Mesothelial cell of epicardium (in vitro differentiated cells): Measurements from ENCODE around the gene FOS. TPM values are rescaled to one million over a fixed set of nuclear protein-coding genes. Genes with fewer than 3 reads are reported as not detected.
A peak's percentile ranks its signal among the peaks of the same experiment; 100 is the strongest.

Experiments
- DNase-seq, 2 experiments: peaks; one replicate each; pipeline ENCODE4 v3.0.0; 2021; ENCODE audit warnings: low spot score in 2 of 2; ENCODE audit not compliant: unreplicated experiment in 2 of 2
- H3K27ac Mint-ChIP-seq: 2 replicates; pipeline ENCODE4 v1.8.0; 2021; ENCODE audit warnings: mixed read lengths
- H3K27me3 Mint-ChIP-seq: 2 replicates; pipeline ENCODE4 v1.8.0; 2021; ENCODE audit warnings: low read depth, mixed read lengths
- H3K36me3 Mint-ChIP-seq: 2 replicates; pipeline ENCODE4 v1.8.0; 2021; ENCODE audit warnings: mixed read lengths
- H3K4me1 Mint-ChIP-seq: 2 replicates; pipeline ENCODE4 v1.8.0; 2021; ENCODE audit warnings: mixed read lengths
- H3K4me3 Mint-ChIP-seq: 2 replicates; pipeline ENCODE4 v1.8.0; 2021; ENCODE audit warnings: mild to moderate bottlenecking, moderate library complexity, mixed read lengths
- H3K9me3 Mint-ChIP-seq: 2 replicates; pipeline ENCODE4 v1.8.0; 2021; ENCODE audit warnings: mixed read lengths
- total RNA-seq: library from RNA; stranded (reverse); gene quantifications from 3 replicates; pipeline ENCODE4 v1.2.1, GENCODE V29; 2021
- TF ChIP-seq, protein P1 (sequence below): fragments of 200-600 bp; sonication (generic); IDR thresholded peaks from one replicate; pipeline ENCODE4 v1.5.0; 2021; ENCODE audit warnings: antibody characterized with exemption; ENCODE audit not compliant: unreplicated experiment

FOS gene
- total RNA-seq: 789 to 796 TPM (median 796 TPM) in 3 replicates

DNA sequence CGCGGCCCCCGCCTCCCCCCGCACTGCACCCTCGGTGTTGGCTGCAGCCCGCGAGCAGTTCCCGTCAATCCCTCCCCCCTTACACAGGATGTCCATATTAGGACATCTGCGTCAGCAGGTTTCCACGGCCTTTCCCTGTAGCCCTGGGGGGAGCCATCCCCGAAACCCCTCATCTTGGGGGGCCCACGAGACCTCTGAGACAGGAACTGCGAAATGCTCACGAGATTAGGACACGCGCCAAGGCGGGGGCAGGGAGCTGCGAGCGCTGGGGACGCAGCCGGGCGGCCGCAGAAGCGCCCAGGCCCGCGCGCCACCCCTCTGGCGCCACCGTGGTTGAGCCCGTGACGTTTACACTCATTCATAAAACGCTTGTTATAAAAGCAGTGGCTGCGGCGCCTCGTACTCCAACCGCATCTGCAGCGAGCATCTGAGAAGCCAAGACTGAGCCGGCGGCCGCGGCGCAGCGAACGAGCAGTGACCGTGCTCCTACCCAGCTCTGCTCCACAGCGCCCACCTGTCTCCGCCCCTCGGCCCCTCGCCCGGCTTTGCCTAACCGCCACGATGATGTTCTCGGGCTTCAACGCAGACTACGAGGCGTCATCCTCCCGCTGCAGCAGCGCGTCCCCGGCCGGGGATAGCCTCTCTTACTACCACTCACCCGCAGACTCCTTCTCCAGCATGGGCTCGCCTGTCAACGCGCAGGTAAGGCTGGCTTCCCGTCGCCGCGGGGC lies at the start of gene FOS:
Gene FOS, plus strand, starts transcription at position 407 of the 731 bp plus-strand sequence. Its CDS starts 155 bp downstream, at position 562.
- Mint-ChIP-seq H3K4me3 (peak within 1 kb of the TSS; percentile 94), H3K27ac (peak within 1 kb of the TSS; percentile 100), H3K27me3 (peaks cover 27% of the 10 kb centered on the region), H3K9me3 (no peaks in the 10 kb centered on the region), H3K36me3 (peaks cover 17% of the 10 kb centered on the region), H3K4me1 (peaks cover 47% of the 10 kb centered on the region)
- TF ChIP-seq, protein P1, sequence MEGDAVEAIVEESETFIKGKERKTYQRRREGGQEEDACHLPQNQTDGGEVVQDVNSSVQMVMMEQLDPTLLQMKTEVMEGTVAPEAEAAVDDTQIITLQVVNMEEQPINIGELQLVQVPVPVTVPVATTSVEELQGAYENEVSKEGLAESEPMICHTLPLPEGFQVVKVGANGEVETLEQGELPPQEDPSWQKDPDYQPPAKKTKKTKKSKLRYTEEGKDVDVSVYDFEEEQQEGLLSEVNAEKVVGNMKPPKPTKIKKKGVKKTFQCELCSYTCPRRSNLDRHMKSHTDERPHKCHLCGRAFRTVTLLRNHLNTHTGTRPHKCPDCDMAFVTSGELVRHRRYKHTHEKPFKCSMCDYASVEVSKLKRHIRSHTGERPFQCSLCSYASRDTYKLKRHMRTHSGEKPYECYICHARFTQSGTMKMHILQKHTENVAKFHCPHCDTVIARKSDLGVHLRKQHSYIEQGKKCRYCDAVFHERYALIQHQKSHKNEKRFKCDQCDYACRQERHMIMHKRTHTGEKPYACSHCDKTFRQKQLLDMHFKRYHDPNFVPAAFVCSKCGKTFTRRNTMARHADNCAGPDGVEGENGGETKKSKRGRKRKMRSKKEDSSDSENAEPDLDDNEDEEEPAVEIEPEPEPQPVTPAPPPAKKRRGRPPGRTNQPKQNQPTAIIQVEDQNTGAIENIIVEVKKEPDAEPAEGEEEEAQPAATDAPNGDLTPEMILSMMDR: no peak
- DNase-seq: peak; percentile 83 to 92

DNA sequence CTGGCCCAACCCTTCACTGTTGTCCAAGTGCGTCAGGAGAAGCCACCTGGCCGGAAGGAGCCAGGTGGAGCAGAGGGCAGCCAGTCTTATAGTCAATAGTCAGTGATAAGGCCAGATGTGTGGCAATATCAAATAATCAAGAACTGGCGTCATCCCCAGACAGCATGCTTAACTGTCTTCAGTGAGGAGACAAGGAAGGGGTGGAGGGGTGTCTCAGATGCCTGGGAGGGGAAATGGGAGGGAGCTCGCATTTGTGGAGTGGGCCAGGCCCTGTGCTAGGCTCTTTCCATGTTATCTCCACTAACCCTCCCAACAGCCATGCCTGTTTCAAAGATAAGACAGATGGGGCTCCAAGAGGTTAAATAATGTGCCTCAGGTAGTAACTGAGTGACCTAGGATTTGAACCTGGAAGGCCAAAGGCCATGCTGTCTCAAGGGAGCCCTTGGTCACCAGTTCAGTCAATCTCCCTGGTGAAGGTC lies 48.9 kb upstream of the FOS start:
- no peaks in the 10 kb centered on the region for H3K36me3 Mint-ChIP-seq
- TF ChIP-seq, protein P1: no peak
- H3K27me3 Mint-ChIP-seq: no peaks in the 10 kb centered on the region
- no peak overlapping the region for H3K27ac Mint-ChIP-seq
- DNase-seq: no peak
- H3K9me3 Mint-ChIP-seq: peaks cover 6% of the 10 kb centered on the region
- no peak overlapping the region for H3K4me3 Mint-ChIP-seq
- H3K4me1 Mint-ChIP-seq: peaks cover 11% of the 10 kb centered on the region

DNA sequence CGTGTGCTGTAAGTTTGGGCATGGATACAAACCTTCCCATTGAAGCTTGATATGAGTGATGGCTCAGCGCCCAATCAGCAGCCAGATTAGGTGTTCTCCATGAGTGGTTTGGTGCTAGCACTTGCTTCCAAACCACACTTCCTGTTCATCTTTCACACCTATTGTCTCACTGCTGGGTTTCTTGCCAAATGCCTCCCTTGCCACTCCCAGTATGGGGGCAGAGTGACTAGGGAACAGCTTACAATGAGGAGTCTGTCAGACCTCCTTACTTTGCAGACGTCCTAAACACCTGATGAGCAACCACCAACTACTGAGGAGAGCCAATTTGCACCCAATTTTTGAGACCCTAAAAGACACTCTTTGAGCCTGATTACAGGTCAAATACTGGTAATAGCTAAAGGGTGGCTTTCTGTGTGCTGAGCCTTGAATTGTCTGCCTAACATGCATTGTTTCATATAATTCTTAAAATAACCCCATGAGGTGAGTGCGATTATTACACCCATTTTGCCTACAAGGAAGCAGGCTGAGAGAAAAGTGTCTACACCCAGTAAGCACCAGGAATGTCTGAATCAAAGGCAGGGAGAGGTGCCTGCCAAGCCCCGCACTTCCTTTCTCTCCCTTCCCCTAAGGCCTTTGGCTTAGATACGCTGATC lies 48.4 kb upstream of the FOS start:
- no peaks in the 10 kb centered on the region for H3K27me3 Mint-ChIP-seq
- DNase-seq: no peak
- no peaks in the 10 kb centered on the region for H3K36me3 Mint-ChIP-seq
- H3K27ac Mint-ChIP-seq: no peak overlapping the region
- no peak overlapping the region for H3K4me3 Mint-ChIP-seq
- TF ChIP-seq, protein P1: peak; percentile 56
- H3K9me3 Mint-ChIP-seq: peaks cover 7% of the 10 kb centered on the region
- peaks cover 11% of the 10 kb centered on the region for H3K4me1 Mint-ChIP-seq

DNA sequence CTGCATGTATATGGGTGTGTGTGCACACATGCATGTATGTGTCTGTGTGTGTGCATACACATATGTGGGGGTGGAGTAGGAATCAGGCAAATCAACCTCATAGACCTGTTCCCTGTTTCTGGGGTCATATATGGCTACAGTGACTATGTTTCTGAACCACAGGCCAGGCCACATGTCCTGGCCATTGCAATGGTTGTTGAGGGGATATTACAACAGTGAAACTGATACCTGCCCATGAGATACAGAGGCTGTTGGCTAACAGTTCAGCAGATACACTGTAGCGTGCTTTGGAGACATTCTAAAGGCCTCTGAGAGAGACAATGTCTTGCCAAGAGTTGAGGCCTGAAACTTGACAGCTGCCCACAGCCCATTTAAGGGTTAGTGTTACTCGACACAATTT lies 47.3 kb upstream of the FOS start:
- H3K36me3 Mint-ChIP-seq: no peaks in the 10 kb centered on the region
- TF ChIP-seq, protein P1: no peak
- H3K4me1 Mint-ChIP-seq: peaks cover 11% of the 10 kb centered on the region
- no peaks in the 10 kb centered on the region for H3K27me3 Mint-ChIP-seq
- H3K27ac Mint-ChIP-seq: no peak overlapping the region
- no peak overlapping the region for H3K4me3 Mint-ChIP-seq
- no peak for DNase-seq
- H3K9me3 Mint-ChIP-seq: peaks cover 7% of the 10 kb centered on the region

DNA sequence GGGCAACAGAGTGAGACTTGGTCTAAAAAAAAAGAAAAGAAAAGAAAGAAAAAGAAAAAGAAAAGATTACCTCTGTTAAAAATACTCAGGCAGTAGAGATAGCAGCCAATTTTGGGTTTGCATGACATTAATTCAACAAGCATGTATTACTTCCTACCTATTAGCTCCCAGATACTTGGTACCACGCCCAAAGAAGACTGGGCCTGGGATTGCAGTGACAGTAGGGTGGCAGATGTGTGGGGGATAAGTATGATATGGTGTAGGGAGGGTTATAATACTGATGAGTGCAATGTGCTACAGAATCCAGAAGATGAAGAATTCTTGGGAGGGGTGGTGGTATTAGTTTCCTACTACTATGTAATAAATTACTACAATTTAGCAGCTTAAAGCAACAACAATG lies 46.4 kb upstream of the FOS start:
- no peak overlapping the region for H3K27ac Mint-ChIP-seq

More for the DNA sequence above, 46.4 kb upstream of the FOS start:
- H3K4me3 Mint-ChIP-seq: no peak overlapping the region
- no peak for DNase-seq
- no peaks in the 10 kb centered on the region for H3K27me3 Mint-ChIP-seq
- TF ChIP-seq, protein P1: no peak
- H3K36me3 Mint-ChIP-seq: no peaks in the 10 kb centered on the region
- H3K4me1 Mint-ChIP-seq: peaks cover 17% of the 10 kb centered on the region
- H3K9me3 Mint-ChIP-seq: peaks cover 7% of the 10 kb centered on the region
